Panc1 (cell line): ENCODE data around the gene DUSP1. TPM values are rescaled to one million over a fixed set of nuclear protein-coding genes. Genes with fewer than 3 reads are reported as not detected.
"Not testable (repeated sequence)": the region's sequence is repeated elsewhere in the genome, so short reads cannot be mapped to it uniquely, and the experiment has no call there.

Source experiments
- ATAC-seq: fragments of 200-7000 bp; cut with Tn5 transposase; 2 replicates; pipeline ENCODE4 v1.9.1; 2020; ENCODE audit warnings: mild to moderate bottlenecking, moderate library complexity
- BruUV-seq: library from RNA; stranded (reverse); fragments of 400-500 nt; replicated peaks from 2 replicates; lab custom pipeline; 2021; lab: Mats Ljungman, UMichigan
- CTCF ChIA-PET: fragments of 300-600 bp; sonication (Branson Sonifier 250); formaldehyde crosslinking; loops from one replicate; lab custom pipeline; 2022; ENCODE audit warnings: antibody characterized with exemption; lab: Charles Lee
- POLR2A ChIA-PET: fragments of 300-600 bp; sonication (Branson Sonifier 250); formaldehyde crosslinking; loops from one replicate; lab custom pipeline; 2022; ENCODE audit warnings: antibody characterized with exemption; lab: Charles Lee
- DNase-seq: peaks from one replicate; pipeline ENCODE4 v3.0.0-alpha.2; 2010; ENCODE audit warnings: low read depth, low spot score
- H3K27ac ChIP-seq: 2 replicates; pipeline ENCODE4 v1.5.1; 2011; ENCODE audit warnings: mild to moderate bottlenecking, low read length, inconsistent platforms
- H3K27me3 ChIP-seq: fragments of 200-500 bp; sonication (Bioruptor generic); 2 replicates; pipeline ENCODE4 v1.6.0; 2014; ENCODE audit warnings: low read length, inconsistent platforms; ENCODE audit not compliant: control insufficient read depth, insufficient read depth
- H3K36me3 ChIP-seq: fragments of 200-500 bp; sonication (Bioruptor generic); 2 replicates; pipeline ENCODE4 v1.5.1; 2014; ENCODE audit warnings: inconsistent platforms, mild to moderate bottlenecking, low read length, moderate library complexity; ENCODE audit not compliant: control insufficient read depth, insufficient read depth
- H3K4me1 ChIP-seq: 2 replicates; pipeline ENCODE4 v1.5.1; 2011; ENCODE audit warnings: inconsistent platforms, mild to moderate bottlenecking, low read length, moderate library complexity; ENCODE audit not compliant: control insufficient read depth, insufficient read depth
- H3K4me3 ChIP-seq, 2 experiments: 2 replicates each; pipeline ENCODE4 v1.5.1; 2011 to 2012; ENCODE audit warnings: low read depth in 2 of 2, low read length in 2 of 2, mild to moderate bottlenecking in 2 of 2, inconsistent platforms in 1 of 2, moderate library complexity in 1 of 2
- H3K9me3 ChIP-seq: fragments of 200-500 bp; sonication (Bioruptor generic); 2 replicates; pipeline ENCODE4 v1.5.1; 2014; ENCODE audit warnings: low read depth, mild to moderate bottlenecking, inconsistent platforms, low read length, moderate library complexity; ENCODE audit not compliant: control insufficient read depth, insufficient read depth
- POLR2AphosphoS5 ChIP-seq: IDR thresholded peaks from 2 replicates; pipeline ENCODE4 v1.6.1; 2012; ENCODE audit warnings: mild to moderate bottlenecking, low read depth, low read length, moderate library complexity
- SIN3A ChIP-seq: IDR thresholded peaks from 2 replicates; pipeline ENCODE4 v1.6.1; 2012; ENCODE audit warnings: low read depth, mild to moderate bottlenecking, low read length, moderate library complexity, borderline replicate concordance; ENCODE audit not compliant: insufficient read depth
- TCF7L2 ChIP-seq: IDR thresholded peaks from 2 replicates; pipeline ENCODE4 v1.6.1; 2011; ENCODE audit warnings: mild to moderate bottlenecking, low read depth, low read length, inconsistent platforms
- in situ Hi-C: cut with HindIII; loops from 2 replicates; pipeline ENCODE4 v1.10.0; 2016; ENCODE audit warnings: low sequenced_read_pairs, low pct_unique_long_range_greater_than_20kb
- intact Hi-C: fragments of 100-400 bp; cut with micrococcal nuclease; formaldehyde crosslinking; loops from one replicate; pipeline ENCODE4 v1.10.0; 2022; ENCODE audit not compliant: unreplicated experiment
- total RNA-seq: library from RNA; stranded (reverse); gene quantifications from one replicate; pipeline ENCODE4 v1.2.1, GENCODE V29; 2021; ENCODE audit not compliant: unreplicated experiment
- TF ChIP-seq, protein P1 (sequence below), 2 experiments: IDR thresholded peaks; 2 replicates each; pipeline ENCODE4 v1.6.1; 2011 to 2012; ENCODE audit warnings: low read depth in 2 of 2, control low read depth in 1 of 2, low read length in 1 of 2, mild to moderate bottlenecking in 1 of 2, moderate library complexity in 1 of 2; ENCODE audit not compliant: insufficient read depth in 1 of 2
- TF ChIP-seq, protein P2 (sequence below): fragments of 450-650 bp; IDR thresholded peaks from 2 replicates; pipeline ENCODE4 v1.5.1; 2017; ENCODE audit warnings: mild to moderate bottlenecking

DUSP1 gene
- total RNA-seq, 1 experiment from 2014 or later: 79.9 TPM

DNA sequence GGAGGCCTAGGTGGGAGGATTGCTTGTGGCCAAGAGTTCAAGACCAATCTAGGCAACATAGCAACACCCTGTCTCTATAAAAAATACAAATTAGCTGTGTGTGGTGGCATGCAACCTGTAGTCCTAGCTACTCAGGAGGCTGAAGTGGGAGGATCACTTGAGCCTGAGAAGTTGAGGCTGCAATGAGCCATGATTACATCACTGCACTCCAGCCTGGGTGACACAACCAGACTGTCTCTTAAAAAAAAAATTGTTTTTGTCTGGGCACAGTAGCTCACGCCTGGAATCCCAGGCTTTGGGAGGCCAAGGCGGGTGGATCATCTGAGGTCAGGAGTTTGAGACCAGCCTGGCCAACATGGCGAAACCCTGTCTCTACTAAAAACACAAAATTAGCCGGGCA lies 40.0 kb upstream of the DUSP1 start:
- BruUV-seq, CTCF ChIA-PET: not testable (repeated sequence)
- POLR2A ChIA-PET: interaction anchor here (0.6 kb wide), 1 partner anchor 314 kb away, joined by 3 read pairs; no protein-coding TSS in a partner anchor

DNA sequence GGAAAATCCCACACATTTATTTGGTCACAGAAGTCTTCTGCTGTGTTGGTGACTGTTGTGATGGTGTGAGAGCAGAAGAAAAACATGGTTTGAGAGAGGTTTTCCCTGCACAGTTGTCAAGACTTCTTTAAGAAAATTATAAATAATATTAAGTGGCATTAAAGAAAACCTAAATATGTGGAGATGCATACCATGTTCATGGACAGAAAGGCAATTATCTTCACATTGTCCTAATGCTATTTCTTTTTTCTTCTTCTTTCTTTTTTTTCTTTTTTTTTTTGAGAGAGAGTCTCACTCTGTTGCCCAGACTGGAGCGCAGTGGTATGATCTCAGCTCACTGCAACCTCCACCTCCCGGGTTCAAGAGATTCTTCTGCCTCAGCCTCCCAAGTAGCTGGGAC lies 38.8 kb upstream of the DUSP1 start:
- POLR2A ChIA-PET: no interaction called here
- peaks cover 5% of the 10 kb centered on the region; the same call in 1 of the 2 replicates for H3K9me3 ChIP-seq
- BruUV-seq: no TSS peak
- ATAC-seq: no peak
- no peak for DNase-seq
- H3K27ac ChIP-seq: no peak overlapping the region
- in situ Hi-C loops: no loop called here
- TF ChIP-seq, protein P1, sequence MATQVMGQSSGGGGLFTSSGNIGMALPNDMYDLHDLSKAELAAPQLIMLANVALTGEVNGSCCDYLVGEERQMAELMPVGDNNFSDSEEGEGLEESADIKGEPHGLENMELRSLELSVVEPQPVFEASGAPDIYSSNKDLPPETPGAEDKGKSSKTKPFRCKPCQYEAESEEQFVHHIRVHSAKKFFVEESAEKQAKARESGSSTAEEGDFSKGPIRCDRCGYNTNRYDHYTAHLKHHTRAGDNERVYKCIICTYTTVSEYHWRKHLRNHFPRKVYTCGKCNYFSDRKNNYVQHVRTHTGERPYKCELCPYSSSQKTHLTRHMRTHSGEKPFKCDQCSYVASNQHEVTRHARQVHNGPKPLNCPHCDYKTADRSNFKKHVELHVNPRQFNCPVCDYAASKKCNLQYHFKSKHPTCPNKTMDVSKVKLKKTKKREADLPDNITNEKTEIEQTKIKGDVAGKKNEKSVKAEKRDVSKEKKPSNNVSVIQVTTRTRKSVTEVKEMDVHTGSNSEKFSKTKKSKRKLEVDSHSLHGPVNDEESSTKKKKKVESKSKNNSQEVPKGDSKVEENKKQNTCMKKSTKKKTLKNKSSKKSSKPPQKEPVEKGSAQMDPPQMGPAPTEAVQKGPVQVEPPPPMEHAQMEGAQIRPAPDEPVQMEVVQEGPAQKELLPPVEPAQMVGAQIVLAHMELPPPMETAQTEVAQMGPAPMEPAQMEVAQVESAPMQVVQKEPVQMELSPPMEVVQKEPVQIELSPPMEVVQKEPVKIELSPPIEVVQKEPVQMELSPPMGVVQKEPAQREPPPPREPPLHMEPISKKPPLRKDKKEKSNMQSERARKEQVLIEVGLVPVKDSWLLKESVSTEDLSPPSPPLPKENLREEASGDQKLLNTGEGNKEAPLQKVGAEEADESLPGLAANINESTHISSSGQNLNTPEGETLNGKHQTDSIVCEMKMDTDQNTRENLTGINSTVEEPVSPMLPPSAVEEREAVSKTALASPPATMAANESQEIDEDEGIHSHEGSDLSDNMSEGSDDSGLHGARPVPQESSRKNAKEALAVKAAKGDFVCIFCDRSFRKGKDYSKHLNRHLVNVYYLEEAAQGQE (IDR thresholded peaks at IDR 0.05; ENCODE audit: insufficient read depth in 1 of 2, low read depth in 2 of 2, low read length in 1 of 2): no peak
- TF ChIP-seq, protein P2, sequence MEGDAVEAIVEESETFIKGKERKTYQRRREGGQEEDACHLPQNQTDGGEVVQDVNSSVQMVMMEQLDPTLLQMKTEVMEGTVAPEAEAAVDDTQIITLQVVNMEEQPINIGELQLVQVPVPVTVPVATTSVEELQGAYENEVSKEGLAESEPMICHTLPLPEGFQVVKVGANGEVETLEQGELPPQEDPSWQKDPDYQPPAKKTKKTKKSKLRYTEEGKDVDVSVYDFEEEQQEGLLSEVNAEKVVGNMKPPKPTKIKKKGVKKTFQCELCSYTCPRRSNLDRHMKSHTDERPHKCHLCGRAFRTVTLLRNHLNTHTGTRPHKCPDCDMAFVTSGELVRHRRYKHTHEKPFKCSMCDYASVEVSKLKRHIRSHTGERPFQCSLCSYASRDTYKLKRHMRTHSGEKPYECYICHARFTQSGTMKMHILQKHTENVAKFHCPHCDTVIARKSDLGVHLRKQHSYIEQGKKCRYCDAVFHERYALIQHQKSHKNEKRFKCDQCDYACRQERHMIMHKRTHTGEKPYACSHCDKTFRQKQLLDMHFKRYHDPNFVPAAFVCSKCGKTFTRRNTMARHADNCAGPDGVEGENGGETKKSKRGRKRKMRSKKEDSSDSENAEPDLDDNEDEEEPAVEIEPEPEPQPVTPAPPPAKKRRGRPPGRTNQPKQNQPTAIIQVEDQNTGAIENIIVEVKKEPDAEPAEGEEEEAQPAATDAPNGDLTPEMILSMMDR: no peak
- TF ChIP-seq SIN3A: no peak
- TF ChIP-seq TCF7L2: no peak
- no peak for TF ChIP-seq POLR2AphosphoS5
- H3K27me3 ChIP-seq: no peaks in the 10 kb centered on the region
- H3K4me1 ChIP-seq: peaks cover 8% of the 10 kb centered on the region
- no peak overlapping the region for H3K4me3 ChIP-seq
- no peaks in the 10 kb centered on the region for H3K36me3 ChIP-seq
- intact Hi-C loops: no loop called here
- CTCF ChIA-PET: no interaction called here

More for the DNA sequence above, 40.0 kb upstream of the DUSP1 start:
- H3K27ac ChIP-seq, intact Hi-C loops, H3K27me3 ChIP-seq, DNase-seq, H3K9me3 ChIP-seq, H3K36me3 ChIP-seq, ATAC-seq, H3K4me3 ChIP-seq, in situ Hi-C loops, H3K4me1 ChIP-seq: not testable (repeated sequence)

DNA sequence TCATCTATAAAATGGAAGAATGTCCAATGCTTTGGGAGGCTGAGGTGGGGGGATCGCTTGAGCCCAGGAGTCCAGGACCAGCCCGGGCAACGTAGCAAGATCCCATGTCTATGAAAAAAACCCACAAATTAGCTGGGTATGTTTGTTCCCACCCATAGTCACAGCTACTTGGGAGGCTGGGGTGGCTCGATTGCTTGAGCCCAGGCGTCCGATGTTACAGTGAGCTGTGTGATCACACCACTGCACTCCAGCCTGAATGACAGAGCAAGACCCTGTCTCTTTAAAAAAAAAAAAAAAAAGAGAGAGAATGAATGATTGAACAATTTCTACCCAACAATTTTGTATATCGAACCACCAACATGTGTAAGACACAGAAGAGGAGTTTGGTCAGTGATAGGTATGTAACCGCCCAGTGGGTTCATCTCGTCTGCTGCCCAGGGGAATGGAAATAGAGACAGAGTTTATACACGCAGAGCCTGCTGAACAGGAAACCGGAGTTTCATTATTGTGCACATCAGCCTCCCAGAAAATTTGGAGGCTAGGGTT lies 36.8 kb upstream of the DUSP1 start:
- TF ChIP-seq, protein P2: no peak
- TF ChIP-seq TCF7L2 (no peak), SIN3A (no peak), POLR2AphosphoS5 (no peak)
- TF ChIP-seq, protein P1 (IDR thresholded peaks at IDR 0.05; ENCODE audit: insufficient read depth in 1 of 2, low read depth in 2 of 2, low read length in 1 of 2): no peak
- CTCF ChIA-PET: interaction anchor here (0.6 kb wide), 2 partner anchors 31 to 55 kb away, joined by 3 read pairs; no protein-coding TSS in a partner anchor
- POLR2A ChIA-PET: interaction anchor here (0.6 to 0.7 kb wide), 4 partner anchors 9 to 85 kb away, joined by 3 to 6 read pairs (median 4); no protein-coding TSS in a partner anchor
- Histone ChIP-seq H3K27ac (peak overlapping the region; percentile 92), H3K36me3 (no peaks in the 10 kb centered on the region), H3K27me3 (no peaks in the 10 kb centered on the region), H3K4me3 (peak overlapping the region; percentile 17 to 42; a peak in 3 of 4 replicates), H3K9me3 (peaks cover 5% of the 10 kb centered on the region; the same call in 1 of the 2 replicates), H3K4me1 (peaks cover 8% of the 10 kb centered on the region)
- BruUV-seq: TSS peak; percentile 95
- peak; percentile 49 for ATAC-seq
- in situ Hi-C loops (no loop called here), intact Hi-C loops (no loop called here)
- no peak for DNase-seq
